Keratinocyte (primary cell): ENCODE results near the gene SNCA. TPM values are rescaled to one million over a fixed set of nuclear protein-coding genes. Genes with fewer than 3 reads are reported as not detected.

Experiments used
- DNase-seq: peaks from one replicate; pipeline ENCODE4 v3.0.0-alpha.2; 2011; ENCODE audit warnings: low read depth, missing footprints, low spot score
- FAIRE-seq: peaks from 2 replicates; lab custom pipeline; 2011; peaks lifted over from hg19 to GRCh38; lab: Jason Lieb, UNC
- H2AFZ ChIP-seq: 2 replicates; pipeline ENCODE4 v1.6.0; 2012; ENCODE audit warnings: low read length, control low read depth, inconsistent platforms; ENCODE audit not compliant: control insufficient read depth
- H3K27ac ChIP-seq: 2 replicates; pipeline ENCODE4 v1.5.1; 2011; ENCODE audit warnings: low read length; ENCODE audit not compliant: control insufficient read depth, insufficient read depth
- H3K27me3 ChIP-seq: 3 replicates; pipeline ENCODE4 v1.6.0; 2011; ENCODE audit warnings: low read length; ENCODE audit not compliant: control insufficient read depth, insufficient read depth; ENCODE audit errors: extremely low read depth
- H3K36me3 ChIP-seq, 2 experiments: 2 replicates in 1 of 2; 3 replicates in 1 of 2; pipeline ENCODE4 v1.5.1; 2011; ENCODE audit warnings: low read length in 2 of 2, mild to moderate bottlenecking in 1 of 2; ENCODE audit not compliant: control insufficient read depth in 2 of 2, insufficient read depth in 2 of 2; ENCODE audit errors: extremely low read depth in 1 of 2
- H3K4me1 ChIP-seq: 3 replicates; pipeline ENCODE4 v1.5.1; 2011; ENCODE audit warnings: low read length; ENCODE audit not compliant: control insufficient read depth, insufficient read depth; ENCODE audit errors: extremely low read depth
- H3K4me2 ChIP-seq: 3 replicates; pipeline ENCODE4 v1.6.0; 2011; ENCODE audit warnings: low read depth, low read length; ENCODE audit not compliant: control insufficient read depth, insufficient read depth; ENCODE audit errors: extremely low read depth
- H3K4me3 ChIP-seq, 3 experiments: fragments of 200-600 bp in 1 of 3; sonication (generic) in 1 of 3; 2 replicates in 2 of 3; 3 replicates in 1 of 3; pipeline ENCODE4 v1.5.1; 2011 to 2016; ENCODE audit warnings: low read length in 3 of 3, mild to moderate bottlenecking in 3 of 3, control low read depth in 2 of 3, inconsistent platforms in 1 of 3, low read depth in 1 of 3, mixed read lengths in 1 of 3, mixed run types in 1 of 3, moderate library complexity in 1 of 3; ENCODE audit not compliant: control insufficient read depth in 2 of 3, insufficient read depth in 2 of 3; ENCODE audit errors: extremely low read depth in 1 of 3
- H3K79me2 ChIP-seq: 2 replicates; pipeline ENCODE4 v1.6.0; 2012; ENCODE audit warnings: low read length; ENCODE audit not compliant: control insufficient read depth, insufficient read depth
- H3K9ac ChIP-seq: 3 replicates; pipeline ENCODE4 v1.6.0; 2011; ENCODE audit warnings: low read length; ENCODE audit not compliant: control insufficient read depth, insufficient read depth; ENCODE audit errors: extremely low read depth
- H3K9me1 ChIP-seq: 3 replicates; pipeline ENCODE4 v1.6.0; 2011; ENCODE audit warnings: low read length; ENCODE audit not compliant: control insufficient read depth, insufficient read depth; ENCODE audit errors: extremely low read depth
- H3K9me3 ChIP-seq: 2 replicates; pipeline ENCODE4 v1.5.1; 2012; ENCODE audit warnings: low read depth, low read length; ENCODE audit not compliant: control insufficient read depth
- H4K20me1 ChIP-seq: 3 replicates; pipeline ENCODE4 v1.6.0; 2011; ENCODE audit warnings: low read length; ENCODE audit not compliant: control insufficient read depth, insufficient read depth; ENCODE audit errors: extremely low read depth
- EZH2 ChIP-seq: IDR thresholded peaks from one replicate; pipeline ENCODE4 v1.6.1; 2012; ENCODE audit warnings: inconsistent platforms, mild to moderate bottlenecking, low read length, moderate library complexity
- dilution Hi-C: fragments of 300-500 bp; cut with MboI; formaldehyde crosslinking; loops from one replicate; pipeline ENCODE4 v1.7.0; 2020; ENCODE audit warnings: low sequenced_read_pairs; ENCODE audit not compliant: extremely low pct_ligation_motif_present
- polyA plus RNA-seq, 5 experiments: library from polyadenylated mRNA; depleted of rRNA in 3 of 5; stranded (reverse) in 3 of 5; stranded (forward) in 1 of 5; unstranded in 1 of 5; fragments of >200 nt; gene quantifications; 1 replicate in 1 of 5; 2 replicates in 3 of 5; 3 replicates in 1 of 5; pipeline versions ENCODE4 v1.2.1 to v1.2.3, GENCODE V29; 2011 to 2012; ENCODE audit warnings: missing spikeins in 2 of 5, low read depth in 1 of 5, low replicate concordance in 1 of 5
- TF ChIP-seq, protein P1 (sequence below), 3 experiments: IDR thresholded peaks in 1 of 3; conservative IDR thresholded peaks in 1 of 3; optimal IDR thresholded peaks in 1 of 3; 2 replicates in 2 of 3; 3 replicates in 1 of 3; pipeline versions ENCODE3 to v1.5.1; 2011; ENCODE audit warnings: low read length in 3 of 3, mild to moderate bottlenecking in 3 of 3, moderate library complexity in 2 of 3, control low read depth in 1 of 3, inconsistent platforms in 1 of 3; ENCODE audit not compliant: insufficient read depth in 2 of 3; ENCODE audit errors: extremely low read depth in 1 of 3

The SNCA gene
- polyA plus RNA-seq, 1 donor (not counting 4 experiments of a cell fraction or from before 2014, with no cell fraction given): 61.3 TPM

GRCh38 chr4:89707467-89707866 is 129.5 kb downstream of the SNCA start:
- H3K27me3 ChIP-seq: no peaks in the 10 kb centered on the region
- no peaks in the 10 kb centered on the region for H3K9me1 ChIP-seq
- H4K20me1 ChIP-seq: no peaks in the 10 kb centered on the region
- no peak overlapping the region for H3K4me3 ChIP-seq
- no peaks in the 10 kb centered on the region for H3K36me3 ChIP-seq
- FAIRE-seq (no peak), DNase-seq (no peak)
- dilution Hi-C loops: no loop called here
- no peak overlapping the region for H3K27ac ChIP-seq
- peaks cover 4% of the 10 kb centered on the region for H3K4me1 ChIP-seq
- no peak overlapping the region for H3K9ac ChIP-seq
- H3K4me2 ChIP-seq: no peak overlapping the region
- no peaks in the 10 kb centered on the region for H3K79me2 ChIP-seq
- H2AFZ ChIP-seq: no peak overlapping the region
- no peaks in the 10 kb centered on the region for H3K9me3 ChIP-seq
- TF ChIP-seq EZH2: no peak
- TF ChIP-seq, protein P1, sequence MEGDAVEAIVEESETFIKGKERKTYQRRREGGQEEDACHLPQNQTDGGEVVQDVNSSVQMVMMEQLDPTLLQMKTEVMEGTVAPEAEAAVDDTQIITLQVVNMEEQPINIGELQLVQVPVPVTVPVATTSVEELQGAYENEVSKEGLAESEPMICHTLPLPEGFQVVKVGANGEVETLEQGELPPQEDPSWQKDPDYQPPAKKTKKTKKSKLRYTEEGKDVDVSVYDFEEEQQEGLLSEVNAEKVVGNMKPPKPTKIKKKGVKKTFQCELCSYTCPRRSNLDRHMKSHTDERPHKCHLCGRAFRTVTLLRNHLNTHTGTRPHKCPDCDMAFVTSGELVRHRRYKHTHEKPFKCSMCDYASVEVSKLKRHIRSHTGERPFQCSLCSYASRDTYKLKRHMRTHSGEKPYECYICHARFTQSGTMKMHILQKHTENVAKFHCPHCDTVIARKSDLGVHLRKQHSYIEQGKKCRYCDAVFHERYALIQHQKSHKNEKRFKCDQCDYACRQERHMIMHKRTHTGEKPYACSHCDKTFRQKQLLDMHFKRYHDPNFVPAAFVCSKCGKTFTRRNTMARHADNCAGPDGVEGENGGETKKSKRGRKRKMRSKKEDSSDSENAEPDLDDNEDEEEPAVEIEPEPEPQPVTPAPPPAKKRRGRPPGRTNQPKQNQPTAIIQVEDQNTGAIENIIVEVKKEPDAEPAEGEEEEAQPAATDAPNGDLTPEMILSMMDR (optimal IDR thresholded peaks at IDR 0.05 in 1 of 3, IDR thresholded peaks at IDR 0.05 in 1 of 3, conservative IDR thresholded peaks at IDR 0.05 in 1 of 3; ENCODE audit: extremely low read depth in 1 of 3, insufficient read depth in 2 of 3, low read length in 3 of 3): no peak

DNA sequence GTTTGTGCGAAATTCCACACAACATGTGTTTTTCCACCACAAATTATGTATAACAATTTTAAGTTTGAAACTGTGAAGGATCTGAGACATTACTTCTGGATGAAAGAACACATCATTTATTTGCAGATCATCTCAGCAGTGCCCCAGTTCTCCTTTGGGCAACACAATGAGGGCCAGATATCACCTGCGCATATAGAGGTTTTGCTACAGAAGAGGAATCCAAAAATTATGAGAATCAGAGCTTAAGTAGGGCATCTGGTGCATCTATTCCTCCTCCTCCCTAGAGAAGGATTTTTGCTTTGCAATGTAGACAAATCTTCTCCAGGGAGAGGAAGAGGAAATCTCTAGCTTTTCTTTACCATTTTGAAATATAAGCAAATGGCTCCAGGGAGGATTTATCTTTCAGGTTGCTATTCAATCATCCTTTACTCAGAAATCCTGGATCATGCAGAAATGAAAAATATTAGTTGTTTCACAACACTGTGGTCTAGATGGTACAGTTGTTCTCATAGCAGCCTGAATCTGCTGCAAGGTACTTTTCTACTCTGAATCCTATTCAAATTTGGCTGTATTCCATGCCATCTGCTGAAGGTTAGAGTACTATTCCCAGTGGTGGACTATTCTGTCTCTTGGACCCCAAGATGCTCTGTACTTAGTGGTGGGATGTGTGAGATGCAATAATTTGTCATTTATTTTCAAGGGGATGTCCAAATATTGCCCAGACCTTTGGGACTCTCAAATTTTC is 132.1 kb downstream of the SNCA start:
- Histone ChIP-seq H2AFZ (no peak overlapping the region), H3K9me3 (no peaks in the 10 kb centered on the region), H3K9me1 (no peaks in the 10 kb centered on the region), H4K20me1 (no peaks in the 10 kb centered on the region), H3K4me3 (no peak overlapping the region), H3K27me3 (no peaks in the 10 kb centered on the region), H3K79me2 (no peaks in the 10 kb centered on the region), H3K27ac (no peak overlapping the region), H3K9ac (no peak overlapping the region), H3K4me2 (no peak overlapping the region), H3K4me1 (peaks cover 4% of the 10 kb centered on the region), H3K36me3 (no peaks in the 10 kb centered on the region)
- FAIRE-seq (no peak), DNase-seq (no peak)
- TF ChIP-seq EZH2: no peak
- TF ChIP-seq, protein P1 (optimal IDR thresholded peaks at IDR 0.05 in 1 of 3, IDR thresholded peaks at IDR 0.05 in 1 of 3, conservative IDR thresholded peaks at IDR 0.05 in 1 of 3; ENCODE audit: extremely low read depth in 1 of 3, insufficient read depth in 2 of 3, low read length in 3 of 3): no peak
- dilution Hi-C loops: no loop called here
